ENCODE data around the gene FBN3. TPM values are rescaled to one million over a fixed set of nuclear protein-coding genes. Genes with fewer than 3 reads are reported as not detected.
"Not testable (repeated sequence)": the region's sequence is repeated elsewhere in the genome, so short reads cannot be mapped to it uniquely, and the experiment has no call there.

The FBN3 gene
- total RNA-seq, 1 experiment from 2014 or later, result 0.81 TPM

DNA sequence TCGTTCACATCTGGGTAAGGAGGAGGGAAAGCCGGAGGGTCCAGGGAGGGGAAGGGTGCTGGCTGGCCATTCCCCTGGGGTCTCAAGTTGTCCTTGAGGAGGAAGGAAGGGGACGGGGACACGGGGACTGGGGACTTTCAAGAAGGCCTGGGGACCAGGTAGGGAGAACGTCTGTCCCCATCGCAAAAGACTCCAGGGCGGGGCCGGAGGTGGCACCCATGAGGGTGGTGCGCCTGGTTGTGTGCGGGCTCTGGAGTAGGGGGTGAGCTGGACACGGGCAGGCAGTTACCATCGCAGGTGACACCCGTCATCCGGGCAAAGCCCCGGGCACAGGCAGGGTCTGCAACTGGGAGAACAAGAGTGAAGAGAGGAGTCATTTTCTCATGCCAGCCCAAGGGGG is 23.4 kb downstream of the FBN3 start:
- in situ Hi-C loops (cut with HindIII; ENCODE audit: low sequenced_read_pairs), result no loop called here
- no peak for DNase-seq (ENCODE audit: low spot score)

DNA sequence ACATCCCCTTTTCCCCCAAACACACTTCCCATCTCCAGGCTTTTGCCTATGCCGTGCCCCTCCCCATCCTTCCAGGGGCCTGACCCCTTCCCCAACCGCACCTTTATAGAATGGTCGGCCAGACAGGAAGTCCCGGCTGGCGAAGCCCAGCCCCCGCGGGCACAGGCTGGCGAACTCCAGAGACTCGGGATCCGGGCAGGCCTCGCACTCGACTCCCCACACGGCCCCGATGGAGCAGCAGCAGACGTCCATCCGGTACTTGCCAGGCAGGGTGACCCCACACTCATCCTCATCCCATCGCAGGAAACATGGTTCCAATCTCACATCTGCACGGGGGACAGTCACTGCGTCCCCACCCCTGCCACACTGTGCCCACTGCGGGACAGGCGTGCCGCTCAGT is 25.7 kb downstream of the FBN3 start:
- no peak for DNase-seq (ENCODE audit: low spot score)
- in situ Hi-C loops (cut with HindIII; ENCODE audit: low sequenced_read_pairs), result no loop called here

DNA sequence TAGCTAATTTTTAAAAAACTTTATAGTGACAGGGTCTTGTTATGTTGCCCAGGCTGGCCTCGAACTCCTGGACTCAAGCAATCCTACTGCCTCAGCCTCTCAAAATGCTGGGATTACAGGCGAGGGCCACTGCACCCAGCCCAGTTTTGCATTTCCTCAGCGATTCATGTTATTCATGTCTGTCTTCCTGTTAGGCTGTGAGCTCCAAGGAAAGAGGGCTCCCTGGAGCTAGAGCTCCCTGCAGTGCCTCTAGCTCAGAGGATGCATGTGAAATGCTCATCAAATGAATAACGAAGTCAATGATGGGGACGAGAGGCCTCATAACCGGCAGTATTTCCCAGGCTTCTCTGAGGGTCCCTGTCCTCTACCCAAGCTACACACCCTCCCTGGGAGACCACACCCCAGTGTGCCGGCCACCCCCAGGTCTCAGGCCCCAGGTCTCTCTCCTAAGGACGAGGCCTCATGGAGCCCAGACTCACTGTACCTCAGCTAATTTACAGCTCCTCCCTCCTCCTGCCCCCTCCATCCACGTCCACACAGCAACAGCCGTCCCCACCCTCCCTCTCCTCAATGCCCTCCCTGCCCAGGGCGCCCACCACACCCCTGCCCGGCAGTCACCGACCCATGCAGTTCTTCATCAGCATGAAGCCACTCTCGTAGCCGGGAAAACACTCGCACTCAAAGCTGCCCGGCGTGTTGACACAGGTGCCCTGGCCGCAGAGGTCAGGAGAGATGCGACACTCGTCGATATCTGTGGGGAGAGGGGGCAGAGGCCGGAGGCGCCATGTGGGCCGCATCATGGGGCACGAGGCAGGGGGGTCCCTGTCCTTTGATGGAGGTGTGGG is 28.5 kb downstream of the FBN3 start:
- no peak for DNase-seq (ENCODE audit: low spot score)
- in situ Hi-C loops (cut with HindIII; ENCODE audit: low sequenced_read_pairs), result no loop called here

DNA sequence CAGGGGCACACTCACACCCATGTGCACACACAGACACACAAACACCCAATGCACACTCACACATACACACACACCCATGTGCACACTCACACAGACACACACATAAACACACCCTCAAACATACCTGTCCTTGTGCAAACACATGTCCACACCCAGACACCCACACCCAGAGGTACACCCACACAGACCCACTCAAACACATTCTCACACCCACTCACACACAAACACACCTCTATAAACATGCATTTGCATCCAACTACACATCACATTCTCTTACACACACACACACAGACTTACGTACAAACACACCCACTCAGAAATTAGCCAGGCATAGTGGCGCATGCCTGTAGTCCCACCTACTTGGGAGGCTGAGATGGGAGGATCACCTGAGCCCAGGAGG is 31.4 kb downstream of the FBN3 start:
- no peak for DNase-seq (ENCODE audit: low spot score)

DNA sequence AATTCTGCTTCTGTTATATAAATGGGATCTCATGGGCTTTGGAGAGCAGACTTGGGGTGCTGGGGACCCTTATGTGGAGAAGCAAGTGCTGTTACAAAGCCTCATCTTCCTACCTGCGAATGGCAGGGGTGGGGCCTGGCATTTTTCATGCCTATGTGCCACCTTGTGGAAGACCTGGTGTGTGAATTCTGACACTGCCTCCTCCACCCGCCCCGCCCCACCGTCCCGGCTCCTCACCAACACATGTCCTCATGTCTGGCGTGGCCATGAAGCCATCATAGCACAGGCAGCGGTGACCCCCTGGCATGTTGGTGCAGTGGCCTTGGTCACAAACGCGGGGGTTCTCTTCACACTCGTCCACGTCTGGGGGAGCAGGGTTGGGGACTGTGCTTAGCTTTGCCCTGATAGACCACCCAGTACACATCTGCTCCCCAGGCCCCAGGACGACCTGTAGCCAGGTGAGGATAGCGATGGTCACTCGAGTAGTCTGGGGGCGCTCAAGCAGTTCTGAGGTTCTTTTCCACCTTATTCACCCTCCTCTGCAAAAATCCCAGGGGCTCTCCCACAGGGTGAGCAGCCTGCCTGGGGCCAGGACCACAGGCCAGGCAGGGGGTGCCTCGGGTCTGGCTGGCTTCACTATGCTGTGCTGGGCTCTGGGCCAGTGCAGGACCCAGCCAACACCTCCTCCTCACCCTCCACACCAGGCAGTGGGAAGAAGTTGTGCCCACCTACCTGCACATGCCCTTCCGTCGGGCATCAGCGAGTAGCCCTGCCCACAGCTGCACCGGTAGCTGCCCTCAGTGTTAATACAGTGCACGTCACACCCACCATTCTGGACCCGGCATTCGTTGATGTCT is 32.7 kb downstream of the FBN3 start:
- no peak for DNase-seq (ENCODE audit: low spot score)
- in situ Hi-C loops (cut with HindIII; ENCODE audit: low sequenced_read_pairs), result no loop called here

More for the DNA sequence above, 31.4 kb downstream of the FBN3 start:
- in situ Hi-C loops (cut with HindIII; ENCODE audit: low sequenced_read_pairs), result no loop called here

DNA sequence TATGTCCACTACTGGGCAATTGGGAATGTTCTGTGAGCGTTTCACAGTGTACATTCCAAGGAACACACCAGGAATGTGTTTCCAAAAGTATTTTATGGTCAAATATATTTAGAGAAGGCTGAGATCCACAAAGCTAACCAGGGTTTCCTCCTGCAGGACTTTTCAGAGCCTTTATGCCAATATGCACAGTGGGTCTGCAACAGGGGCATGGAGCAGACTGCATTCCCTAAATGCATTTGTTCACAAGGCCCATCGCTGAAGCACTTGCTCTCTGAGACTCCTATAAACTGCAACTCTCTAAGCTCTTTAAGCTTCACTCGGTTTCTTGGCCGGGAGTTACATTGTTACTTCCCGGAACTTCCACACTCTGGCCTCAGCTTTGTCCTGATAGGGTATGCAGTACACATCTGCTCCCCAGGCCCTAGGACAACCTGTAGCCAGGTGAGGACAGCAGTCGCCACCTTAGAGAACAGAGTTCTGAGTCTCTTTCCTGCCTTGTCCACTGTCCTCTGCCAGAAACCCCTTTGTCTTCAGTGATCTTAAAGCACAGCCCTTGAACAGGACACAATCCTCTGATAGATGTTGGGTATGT is 33.5 kb downstream of the FBN3 start:
- DNase-seq (ENCODE audit: low spot score), result no peak
- in situ Hi-C loops (cut with HindIII; ENCODE audit: low sequenced_read_pairs), result no loop called here

DNA sequence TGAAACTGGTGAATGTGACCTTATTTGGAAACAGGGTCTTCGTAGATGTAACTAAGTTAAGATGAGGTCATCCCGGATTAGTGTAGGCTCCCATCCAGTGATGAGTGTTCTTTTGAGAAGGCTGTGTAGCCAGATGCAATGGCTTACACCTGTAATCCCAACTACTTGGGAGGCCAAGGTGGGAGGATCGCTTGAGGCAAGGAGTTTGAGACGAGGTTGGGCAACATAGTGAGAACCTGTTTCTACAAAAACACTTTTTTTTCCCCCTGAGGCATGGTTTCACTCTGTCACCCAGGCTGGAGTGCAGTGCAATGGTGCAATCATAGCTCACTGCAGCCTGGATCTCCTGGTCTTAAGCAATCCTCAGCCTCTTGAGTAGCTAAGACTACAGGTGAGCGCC is 36.4 kb downstream of the FBN3 start:
- DNase-seq (ENCODE audit: low spot score), result no peak
- in situ Hi-C loops (cut with HindIII; ENCODE audit: low sequenced_read_pairs), result no loop called here

DNA sequence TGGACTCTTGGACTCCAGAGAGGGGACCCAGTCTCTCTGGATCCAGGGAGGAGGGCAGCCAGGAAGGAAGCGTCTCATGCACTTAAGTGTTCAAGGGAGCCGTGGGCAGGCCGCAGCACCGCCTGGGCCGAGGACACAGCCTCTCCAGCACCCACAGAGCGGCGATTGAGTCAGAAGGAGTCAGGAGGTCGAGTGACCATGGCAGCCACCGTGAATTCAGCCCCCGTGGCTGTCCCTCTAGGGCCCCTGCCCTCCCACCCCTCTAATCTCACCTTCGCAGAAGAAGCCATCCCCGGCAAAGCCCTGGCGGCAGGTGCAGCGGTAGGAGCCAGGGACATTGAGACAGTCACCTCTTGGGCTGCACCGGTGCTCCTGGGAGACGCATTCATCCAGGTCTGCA is 38.0 kb downstream of the FBN3 start:
- in situ Hi-C loops (cut with HindIII; ENCODE audit: low sequenced_read_pairs), result no loop called here
- DNase-seq (ENCODE audit: low spot score), result no peak

DNA sequence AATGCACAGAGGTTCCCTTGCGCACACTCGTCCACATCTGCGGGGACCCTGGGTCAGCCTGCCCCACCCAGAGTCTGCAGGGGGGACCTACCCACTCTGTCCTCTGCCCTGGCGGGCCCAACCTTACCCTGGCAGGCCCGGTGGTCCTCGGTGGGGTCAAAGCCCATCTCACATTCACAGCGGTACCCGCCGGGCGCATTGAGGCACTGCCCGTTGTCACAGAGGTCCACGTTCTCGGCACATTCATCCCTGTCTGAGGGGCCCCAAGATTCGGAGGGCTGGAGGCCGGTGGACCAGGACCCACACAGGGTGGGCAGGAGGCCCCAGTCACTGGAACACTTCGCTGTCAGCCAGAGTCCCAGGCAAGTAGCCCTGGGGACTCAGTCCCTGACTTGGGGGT is 38.5 kb downstream of the FBN3 start:
- in situ Hi-C loops (cut with HindIII; ENCODE audit: low sequenced_read_pairs), result no loop called here
- DNase-seq (ENCODE audit: low spot score), result no peak

DNA sequence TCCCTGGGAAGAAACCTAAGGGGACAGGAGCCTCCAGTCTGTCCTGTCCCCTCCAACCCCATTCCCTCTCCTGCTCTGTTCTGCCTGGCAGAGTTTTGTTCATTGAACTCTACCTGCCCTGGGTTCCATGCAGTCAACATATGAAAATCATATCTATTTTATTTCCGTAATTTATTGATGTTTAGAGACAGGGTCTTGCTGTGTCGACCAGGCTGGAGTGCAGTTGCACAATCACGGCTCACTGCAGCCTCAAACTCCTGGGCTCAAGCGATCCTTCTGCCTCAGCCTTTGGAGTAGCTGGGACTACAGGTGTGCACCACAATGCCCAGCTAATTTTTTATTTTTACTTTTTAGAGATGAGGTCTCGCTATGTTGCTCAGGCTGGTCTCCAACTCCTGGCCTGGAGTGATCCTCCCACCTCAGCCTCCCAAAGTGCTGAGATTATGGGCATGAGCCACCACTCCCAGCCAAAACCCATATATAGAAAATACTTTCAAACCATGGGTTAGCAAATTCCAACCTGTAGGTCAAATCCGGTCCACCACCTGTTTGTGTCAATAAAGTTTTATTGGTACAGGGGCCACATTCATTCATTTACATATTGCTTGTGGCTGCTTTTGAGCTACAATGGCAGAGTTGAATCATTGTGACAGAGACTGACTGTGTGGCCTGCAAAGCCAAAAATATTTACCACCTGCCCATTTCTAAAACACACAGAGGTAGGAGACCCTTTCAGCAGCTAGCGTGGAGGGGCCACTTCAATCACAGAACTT is 39.3 kb downstream of the FBN3 start:
- no peak for DNase-seq (ENCODE audit: low spot score)
- in situ Hi-C loops (cut with HindIII; ENCODE audit: low sequenced_read_pairs), result no loop called here

DNA sequence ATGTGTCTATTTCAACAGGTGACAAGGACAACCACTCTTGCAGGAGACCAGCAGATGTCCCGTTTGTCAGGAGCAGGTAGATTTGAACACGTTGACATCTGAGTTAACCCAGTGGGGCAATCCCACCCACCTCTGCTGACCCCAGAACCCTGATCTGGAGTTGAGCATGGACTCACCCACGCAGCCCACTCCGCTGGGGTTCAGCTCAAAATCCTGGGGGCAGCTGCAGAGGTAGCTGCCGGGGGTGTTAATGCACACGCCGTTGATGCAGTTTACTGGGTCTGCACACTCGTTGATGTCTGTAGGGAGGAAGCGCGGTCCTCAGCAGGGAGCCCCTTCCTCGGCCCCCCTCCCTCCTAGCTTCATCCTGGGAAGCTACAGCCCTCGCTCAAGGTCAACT is 39.9 kb downstream of the FBN3 start:
- no peak for DNase-seq (ENCODE audit: low spot score)

DNA sequence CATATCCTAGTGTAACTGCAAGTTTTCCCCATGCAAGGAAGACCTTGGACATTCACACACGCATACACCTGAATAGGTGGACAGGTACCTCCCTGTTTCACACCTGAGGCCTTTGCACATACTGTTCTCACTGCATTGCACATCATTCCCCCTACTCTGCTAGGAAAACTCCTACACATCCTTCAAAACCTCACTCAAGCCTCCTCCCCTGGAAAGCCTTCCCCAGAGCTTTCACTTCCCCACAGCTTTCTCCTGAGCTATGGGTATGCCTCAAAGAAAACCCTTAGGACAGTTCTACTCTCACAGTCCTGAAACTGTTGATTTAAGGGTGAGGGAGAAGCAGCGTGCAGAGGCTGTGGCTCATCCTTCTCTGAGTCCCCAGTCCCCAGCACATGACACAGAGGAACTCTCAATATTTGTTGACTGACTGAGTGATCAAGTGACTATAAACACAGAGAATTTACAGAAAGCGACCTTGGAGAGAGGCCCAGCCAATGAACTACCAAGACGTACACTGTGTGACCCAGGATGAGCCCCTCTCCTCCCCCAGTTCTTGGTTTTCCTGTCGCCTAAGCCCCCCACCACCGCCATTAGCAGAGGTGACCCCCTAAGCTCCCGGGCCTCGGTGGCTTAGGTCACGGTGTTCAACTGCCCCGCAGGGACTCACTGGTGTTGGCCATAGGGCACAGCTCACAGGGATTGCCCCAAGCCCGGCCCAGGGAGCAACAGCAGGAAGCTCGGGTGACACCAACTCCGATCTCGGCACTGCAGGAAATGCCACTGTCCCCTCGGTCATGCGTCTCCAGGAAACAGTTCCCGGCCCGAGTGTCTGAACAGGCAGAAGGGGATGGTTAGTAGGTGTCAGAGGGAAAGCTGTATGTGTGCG is 40.6 kb downstream of the FBN3 start:
- in situ Hi-C loops (cut with HindIII; ENCODE audit: low sequenced_read_pairs), result no loop called here
- DNase-seq (ENCODE audit: low spot score), result no peak

More for the DNA sequence above, 39.9 kb downstream of the FBN3 start:
- in situ Hi-C loops (cut with HindIII; ENCODE audit: low sequenced_read_pairs), result no loop called here

DNA sequence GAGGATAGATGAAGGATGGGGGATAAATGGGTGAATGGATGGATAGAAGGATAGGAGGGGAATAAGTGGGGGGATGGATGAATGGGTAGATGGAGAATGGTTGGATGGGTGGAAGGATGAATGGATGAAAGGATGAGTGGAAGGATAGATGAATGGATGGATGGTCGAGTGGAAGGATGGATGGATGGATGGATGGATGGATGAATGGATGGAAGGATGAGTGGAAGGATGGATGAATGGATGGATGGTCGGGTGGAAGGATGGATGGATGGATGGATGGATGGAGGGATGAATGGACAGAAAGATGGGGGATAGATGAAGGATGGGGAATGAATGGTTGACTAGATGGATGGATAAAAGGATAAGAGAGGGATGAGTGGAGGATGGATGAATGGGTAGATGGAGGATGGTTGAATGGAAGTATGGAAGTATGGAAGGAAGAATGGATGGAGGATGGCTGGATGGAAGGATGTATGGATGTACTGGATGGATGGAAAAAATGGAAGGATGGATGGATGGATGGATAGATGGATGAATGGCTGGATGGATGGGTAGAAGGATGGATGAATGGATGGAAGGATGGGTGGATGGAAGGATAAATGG is 42.0 kb downstream of the FBN3 start:
- in situ Hi-C loops (cut with HindIII; ENCODE audit: low sequenced_read_pairs), result no loop called here
- DNase-seq (ENCODE audit: low spot score), result no peak

DNA sequence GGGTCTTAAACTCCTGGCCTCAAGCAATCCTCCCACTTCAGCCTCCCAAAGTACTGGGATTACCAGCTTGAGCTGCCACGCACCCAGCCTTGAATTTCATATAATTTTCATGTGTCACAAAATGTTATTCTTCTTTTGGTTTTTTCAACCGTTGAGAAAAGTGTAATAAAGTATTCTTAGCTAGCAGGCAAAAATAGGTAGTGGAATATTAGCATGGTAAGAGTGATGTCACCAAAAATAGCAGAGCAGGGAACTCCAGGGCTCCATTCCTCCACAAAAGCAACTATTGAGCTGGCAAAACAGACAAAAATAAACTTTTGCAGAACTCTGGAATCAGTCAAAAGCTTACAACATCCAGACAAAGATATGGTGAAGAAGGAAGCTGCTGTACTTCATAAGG is 43.9 kb downstream of the FBN3 start:
- in situ Hi-C loops (cut with HindIII; ENCODE audit: low sequenced_read_pairs), result no loop called here
- DNase-seq (ENCODE audit: low spot score), result no peak

DNA sequence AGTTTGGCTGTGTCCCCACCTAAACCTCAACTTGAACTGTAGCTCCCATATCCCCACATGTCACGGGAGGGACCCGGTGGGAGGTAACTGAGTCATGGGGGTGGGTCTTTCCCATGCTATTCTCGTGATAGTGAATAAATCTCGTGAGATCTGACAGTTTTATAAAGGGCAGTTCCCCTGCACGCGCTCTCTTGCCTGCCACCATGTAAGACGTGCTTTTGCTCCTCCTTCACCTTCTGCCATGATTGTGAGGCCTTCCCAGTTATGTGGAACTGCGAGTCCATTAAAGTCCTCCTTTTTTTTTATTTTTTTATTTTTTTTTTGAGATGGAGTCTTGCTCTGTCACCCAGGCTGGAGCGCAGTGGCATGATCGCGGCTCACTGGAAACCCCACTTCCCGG is 47.5 kb downstream of the FBN3 start:
- DNase-seq (ENCODE audit: low spot score); in situ Hi-C loops (cut with HindIII; ENCODE audit: low sequenced_read_pairs): not testable (repeated sequence)

DNA sequence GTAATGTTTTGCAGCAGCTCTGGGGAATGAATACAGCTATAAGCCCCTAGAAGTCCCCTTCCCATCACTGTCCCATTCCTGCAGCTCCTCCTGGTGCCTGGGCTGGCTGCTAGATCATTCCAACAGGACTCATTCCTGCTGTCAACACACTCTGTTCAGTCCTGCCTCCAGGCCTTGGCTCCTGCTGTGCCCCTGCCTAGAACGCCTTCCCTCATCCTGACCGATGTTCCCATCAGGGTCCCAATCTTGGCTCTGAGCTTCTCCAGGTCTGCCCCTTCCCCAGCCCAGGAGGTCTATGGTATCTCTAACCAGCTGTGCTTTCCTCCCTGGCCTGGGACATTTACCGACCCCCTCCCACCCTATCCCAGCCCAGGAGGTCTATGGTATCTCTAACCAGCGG is 48.1 kb downstream of the FBN3 start:
- no peak for DNase-seq (ENCODE audit: low spot score)
- in situ Hi-C loops (cut with HindIII; ENCODE audit: low sequenced_read_pairs), result no loop called here

DNA sequence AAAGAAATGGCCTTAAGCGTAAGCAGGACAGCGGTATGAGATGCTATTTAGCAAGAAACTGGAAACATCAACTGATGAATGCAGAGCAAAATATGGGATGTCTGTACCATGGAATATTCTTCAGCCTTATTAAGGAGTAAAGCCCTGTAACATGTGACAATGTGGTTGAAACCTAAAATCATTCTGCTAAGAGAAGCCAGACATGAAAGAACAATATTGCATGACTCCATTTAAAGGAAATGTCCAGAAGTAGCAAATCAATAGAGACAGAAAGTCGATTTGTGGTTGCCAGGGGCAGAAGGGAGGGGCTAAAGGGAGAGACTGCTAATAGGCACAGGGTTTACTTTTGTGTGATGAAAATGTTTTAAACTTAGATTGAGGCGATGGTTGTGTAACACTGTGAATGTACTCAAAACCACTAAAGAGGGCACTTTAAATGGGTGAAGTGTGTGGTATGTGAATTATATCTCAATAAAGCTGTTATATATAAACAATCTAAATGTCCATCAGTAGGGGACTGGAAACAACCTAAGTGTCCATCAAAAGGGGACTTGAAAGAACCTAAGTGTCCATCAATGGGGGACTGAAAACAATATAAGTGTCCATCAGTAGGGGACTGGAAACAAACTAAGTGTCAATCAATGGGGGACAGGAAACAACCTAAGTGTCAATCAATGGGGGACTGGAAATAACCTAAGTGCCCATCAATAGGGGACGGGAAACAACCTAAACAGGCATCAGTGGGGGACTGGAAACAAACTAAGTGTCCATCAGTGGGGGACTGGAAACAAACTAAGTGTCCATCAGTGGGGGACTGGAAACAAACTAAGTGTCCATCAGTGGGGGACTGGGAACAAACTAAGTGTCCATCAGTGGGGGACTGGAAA is 51.5 kb downstream of the FBN3 start:
- DNase-seq (ENCODE audit: low spot score), result no peak
- in situ Hi-C loops (cut with HindIII; ENCODE audit: low sequenced_read_pairs), result no loop called here
